Astrocyte of the cerebellum (primary cell): Measurements from ENCODE around the gene PDLIM4.

ENCODE experiments used
- DNase-seq: peaks from one replicate; pipeline ENCODE4 v3.0.0-alpha.2; 2011; ENCODE audit warnings: low read depth
- H3K4me3 ChIP-seq: 2 replicates; pipeline ENCODE4 v1.5.1; 2011; ENCODE audit warnings: mild to moderate bottlenecking, low read depth, low read length, moderate library complexity
- in situ Hi-C: cut with HindIII; loops from 2 replicates; pipeline ENCODE4 v1.10.0; 2017; ENCODE audit warnings: low sequenced_read_pairs
- TF ChIP-seq, protein P1 (sequence below): IDR thresholded peaks from 2 replicates; pipeline ENCODE4 v1.5.1; 2012; ENCODE audit warnings: low read length, low read depth, moderate library complexity, mild to moderate bottlenecking; ENCODE audit errors: missing control alignments

Gene PDLIM4

GRCh38 chr5:132293066-132293991 is 35.8 kb downstream of the PDLIM4 start:
- H3K4me3 ChIP-seq, result peak overlapping the region; percentile 66
- TF ChIP-seq, protein P1, sequence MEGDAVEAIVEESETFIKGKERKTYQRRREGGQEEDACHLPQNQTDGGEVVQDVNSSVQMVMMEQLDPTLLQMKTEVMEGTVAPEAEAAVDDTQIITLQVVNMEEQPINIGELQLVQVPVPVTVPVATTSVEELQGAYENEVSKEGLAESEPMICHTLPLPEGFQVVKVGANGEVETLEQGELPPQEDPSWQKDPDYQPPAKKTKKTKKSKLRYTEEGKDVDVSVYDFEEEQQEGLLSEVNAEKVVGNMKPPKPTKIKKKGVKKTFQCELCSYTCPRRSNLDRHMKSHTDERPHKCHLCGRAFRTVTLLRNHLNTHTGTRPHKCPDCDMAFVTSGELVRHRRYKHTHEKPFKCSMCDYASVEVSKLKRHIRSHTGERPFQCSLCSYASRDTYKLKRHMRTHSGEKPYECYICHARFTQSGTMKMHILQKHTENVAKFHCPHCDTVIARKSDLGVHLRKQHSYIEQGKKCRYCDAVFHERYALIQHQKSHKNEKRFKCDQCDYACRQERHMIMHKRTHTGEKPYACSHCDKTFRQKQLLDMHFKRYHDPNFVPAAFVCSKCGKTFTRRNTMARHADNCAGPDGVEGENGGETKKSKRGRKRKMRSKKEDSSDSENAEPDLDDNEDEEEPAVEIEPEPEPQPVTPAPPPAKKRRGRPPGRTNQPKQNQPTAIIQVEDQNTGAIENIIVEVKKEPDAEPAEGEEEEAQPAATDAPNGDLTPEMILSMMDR, result peak; percentile 19
- in situ Hi-C loops, result no loop called here
- DNase-seq, result peak; percentile 64

GRCh38 chr5:132293992-132294727 is 36.7 kb downstream of the PDLIM4 start, which contains the start of gene SLC22A4:
Gene SLC22A4, plus strand, starts transcription at chr5:132294394. Its CDS starts 223 bp downstream, at chr5:132294617.
- in situ Hi-C loops, result no loop called here
- TF ChIP-seq, protein P1, result no peak
- peak; percentile 74 for DNase-seq
- H3K4me3 ChIP-seq, result peak within 1 kb of the TSS; percentile 66

DNA sequence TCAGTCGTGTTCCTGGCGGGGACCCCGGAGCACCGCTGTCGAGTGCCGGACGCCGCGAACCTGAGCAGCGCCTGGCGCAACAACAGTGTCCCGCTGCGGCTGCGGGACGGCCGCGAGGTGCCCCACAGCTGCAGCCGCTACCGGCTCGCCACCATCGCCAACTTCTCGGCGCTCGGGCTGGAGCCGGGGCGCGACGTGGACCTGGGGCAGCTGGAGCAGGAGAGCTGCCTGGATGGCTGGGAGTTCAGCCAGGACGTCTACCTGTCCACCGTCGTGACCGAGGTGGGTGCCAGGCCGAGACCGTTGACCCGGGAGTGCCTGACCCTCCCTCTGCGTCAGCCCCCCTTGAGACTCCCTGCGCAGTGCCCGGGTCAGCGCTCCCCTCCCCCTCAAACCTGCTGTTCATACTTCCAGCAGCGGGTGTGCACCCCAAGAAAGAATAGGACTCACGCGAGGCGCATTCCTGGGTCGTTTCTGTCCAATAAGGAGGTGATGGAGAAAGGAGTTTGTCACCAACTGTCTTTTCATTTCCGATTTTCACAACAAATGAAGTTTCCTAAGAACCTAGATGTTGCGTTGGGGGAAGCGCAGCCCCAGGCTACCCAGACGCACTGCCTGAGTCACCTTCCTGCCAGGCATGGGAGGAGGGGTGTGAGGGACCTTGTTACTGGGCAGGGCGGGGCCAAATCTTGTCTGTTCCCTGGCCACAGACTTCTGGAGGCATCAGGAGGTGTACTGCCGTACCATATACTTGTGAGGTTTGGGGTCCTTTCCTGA is 37.4 kb downstream of the PDLIM4 start:
- in situ Hi-C loops, result no loop called here
- TF ChIP-seq, protein P1, result no peak
- no peak for DNase-seq
- H3K4me3 ChIP-seq, result peak overlapping the region; percentile 66

DNA sequence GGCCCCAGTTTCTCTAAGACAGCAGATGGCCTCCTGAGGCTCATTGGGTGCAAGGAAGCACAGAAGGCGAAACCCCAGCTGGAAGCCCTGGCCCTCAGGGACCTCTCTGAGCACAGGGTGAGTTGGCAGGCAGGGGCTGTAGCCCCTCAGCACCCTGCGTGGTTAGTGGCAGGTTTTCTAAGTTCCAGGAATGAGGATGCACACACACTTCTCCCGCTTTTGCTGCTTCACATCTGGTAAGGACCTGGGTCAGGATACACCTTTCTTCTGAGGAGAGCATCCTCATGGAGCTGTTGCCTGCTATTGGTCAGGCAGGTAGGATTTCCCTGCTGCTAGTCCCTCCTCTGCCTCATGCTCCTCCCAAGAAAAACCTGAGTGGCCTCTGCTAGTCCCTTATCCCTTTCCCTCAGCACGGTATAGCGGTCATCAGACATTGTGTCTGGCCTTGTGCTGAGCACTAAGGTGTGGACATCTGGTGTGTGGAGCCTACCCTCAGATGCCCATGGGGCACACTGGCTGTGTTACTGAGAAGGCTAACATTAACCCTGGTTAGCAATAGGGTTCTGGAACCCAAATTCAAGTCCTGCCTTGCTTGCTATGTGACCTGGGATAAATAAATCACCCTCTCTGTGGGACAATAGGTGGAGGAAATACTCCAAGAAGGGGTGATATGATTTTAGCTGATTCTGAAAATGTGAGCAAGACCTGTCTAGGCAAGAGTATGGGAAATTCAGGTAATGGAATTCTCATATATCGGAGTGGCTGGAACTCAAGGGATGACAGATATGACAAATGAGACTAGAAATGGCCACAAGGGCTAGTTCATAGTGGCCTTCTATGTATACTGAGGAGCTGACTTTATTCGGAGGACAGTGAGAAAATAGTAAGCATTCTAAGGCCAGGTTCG is 38.3 kb downstream of the PDLIM4 start:
- in situ Hi-C loops, result no loop called here
- TF ChIP-seq, protein P1, result no peak
- DNase-seq, result no peak
- H3K4me3 ChIP-seq, result peak overlapping the region; percentile 66

GRCh38 chr5:132296412-132297016 is 39.0 kb downstream of the PDLIM4 start:
- H3K4me3 ChIP-seq, result no peak overlapping the region
- in situ Hi-C loops, result no loop called here
- DNase-seq, result no peak
- TF ChIP-seq, protein P1, result no peak
